ENCODE data around the gene DDX41.

The DDX41 gene

GRCh38 chr5:177467436-177467835 is 49.3 kb downstream of the DDX41 start:
- no peak for DNase-seq

GRCh38 chr5:177466861-177467260 is 49.9 kb downstream of the DDX41 start:
- no peak for DNase-seq

- no peak for DNase-seq
Measured at GRCh38 chr5:177465044-177465443, 51.7 kb downstream of the DDX41 start.

GRCh38 chr5:177462021-177462670 is 54.6 kb downstream of the DDX41 start:
- no peak for DNase-seq

All from NCI-H1092 (cell line).